HG03565 (cell line): Measurements from ENCODE around the gene UBR2.
"Not testable (repeated sequence)": the region's sequence is repeated elsewhere in the genome, so short reads cannot be mapped to it uniquely, and the experiment has no call there.

Source experiments
- ATAC-seq: cut with Tn5 transposase; IDR thresholded peaks from one replicate; pipeline ENCODE4 v1.9.1; 2021; ENCODE audit warnings: mild to moderate bottlenecking, moderate library complexity; ENCODE audit not compliant: unreplicated experiment

The UBR2 gene

DNA sequence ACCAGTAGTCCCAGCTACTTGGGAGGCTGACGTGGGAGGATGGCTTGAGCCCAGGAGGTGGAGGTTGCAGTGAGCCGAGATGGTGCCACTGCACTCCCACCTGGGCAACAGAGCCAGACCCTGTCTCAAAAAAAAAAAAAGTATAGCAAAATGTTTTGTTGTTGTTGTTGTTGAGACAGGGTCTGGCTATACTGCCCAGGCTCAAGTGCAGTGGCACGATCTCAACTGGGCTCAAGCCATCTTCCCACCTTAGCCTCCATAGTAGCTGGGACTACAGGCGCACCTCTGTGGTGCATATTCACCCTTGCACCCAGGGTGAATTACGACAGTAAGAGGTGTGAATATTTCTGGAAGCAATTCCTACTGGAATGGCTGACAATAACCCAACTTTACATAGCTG, 11.4 kb upstream of the UBR2 start:
- no peak for ATAC-seq

GRCh38 chr6:42555477-42556457, 8.1 kb upstream of the UBR2 start:
- ATAC-seq = no peak

DNA sequence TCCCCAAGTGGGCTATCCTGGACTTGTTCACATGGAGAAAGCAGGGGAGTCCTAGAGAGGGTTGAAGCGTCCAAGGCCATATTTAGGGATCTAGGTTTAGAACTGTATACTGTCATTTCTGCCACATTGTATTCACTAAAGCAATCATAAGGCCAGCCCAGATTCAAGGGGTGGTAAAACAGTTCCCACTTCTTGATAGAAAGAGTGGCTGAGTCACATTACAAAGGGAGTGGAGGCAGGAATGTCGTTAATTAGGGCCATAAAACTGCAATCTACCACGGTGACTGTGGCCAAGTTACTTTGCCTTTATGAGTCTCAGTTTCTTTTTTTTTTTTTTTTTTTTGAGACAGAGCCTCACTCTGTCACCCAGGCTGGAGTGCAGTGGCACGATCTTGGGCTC, 7.4 kb upstream of the UBR2 start:
- ATAC-seq = no peak

DNA sequence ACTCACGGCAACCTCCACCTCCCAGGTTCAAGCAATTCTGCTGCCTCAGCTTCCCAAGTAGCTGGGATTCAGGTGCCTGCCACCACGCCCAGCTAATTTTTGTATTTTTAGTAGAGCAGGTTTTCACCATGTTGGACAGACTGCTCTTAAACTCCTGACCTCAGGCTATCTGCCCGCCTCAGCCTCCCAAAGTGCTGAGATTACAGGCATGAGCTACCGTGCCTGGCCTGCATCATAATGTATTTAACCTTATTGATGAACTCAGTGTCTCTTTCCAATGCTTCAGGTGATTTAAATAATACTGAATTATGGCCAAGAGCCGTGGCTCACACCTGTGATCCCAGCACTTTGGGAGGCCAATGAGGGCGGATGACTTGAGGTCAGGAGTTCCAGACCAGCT, 4.6 kb upstream of the UBR2 start:
- ATAC-seq = not testable (repeated sequence)

DNA sequence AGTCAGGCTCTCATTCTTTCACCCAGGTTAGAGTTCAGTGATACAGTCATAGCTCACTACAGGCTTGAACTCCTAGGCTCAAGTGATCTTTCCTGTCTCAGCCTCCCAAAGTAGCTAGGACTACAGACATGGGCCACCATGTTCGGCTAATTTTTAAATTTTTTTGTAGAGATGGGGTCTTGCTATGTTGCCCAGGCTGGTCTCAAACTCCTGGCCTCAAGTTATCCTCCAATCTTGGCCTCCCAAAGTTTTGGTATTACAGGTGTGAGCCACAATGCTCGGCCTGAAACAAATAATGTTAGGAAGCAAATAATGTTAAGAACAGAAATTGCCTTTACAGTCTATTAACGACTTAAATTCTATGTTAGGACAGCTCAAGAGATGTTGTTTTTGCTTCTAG, 1.8 kb upstream of the UBR2 start:
- ATAC-seq = no peak

- no peak for ATAC-seq
Measured at GRCh38 chr6:42562788-42563405, 932 bp upstream of the UBR2 start.

- no peak for ATAC-seq
Measured at GRCh38 chr6:42564506-42564825, 637 bp downstream of the UBR2 start.

DNA sequence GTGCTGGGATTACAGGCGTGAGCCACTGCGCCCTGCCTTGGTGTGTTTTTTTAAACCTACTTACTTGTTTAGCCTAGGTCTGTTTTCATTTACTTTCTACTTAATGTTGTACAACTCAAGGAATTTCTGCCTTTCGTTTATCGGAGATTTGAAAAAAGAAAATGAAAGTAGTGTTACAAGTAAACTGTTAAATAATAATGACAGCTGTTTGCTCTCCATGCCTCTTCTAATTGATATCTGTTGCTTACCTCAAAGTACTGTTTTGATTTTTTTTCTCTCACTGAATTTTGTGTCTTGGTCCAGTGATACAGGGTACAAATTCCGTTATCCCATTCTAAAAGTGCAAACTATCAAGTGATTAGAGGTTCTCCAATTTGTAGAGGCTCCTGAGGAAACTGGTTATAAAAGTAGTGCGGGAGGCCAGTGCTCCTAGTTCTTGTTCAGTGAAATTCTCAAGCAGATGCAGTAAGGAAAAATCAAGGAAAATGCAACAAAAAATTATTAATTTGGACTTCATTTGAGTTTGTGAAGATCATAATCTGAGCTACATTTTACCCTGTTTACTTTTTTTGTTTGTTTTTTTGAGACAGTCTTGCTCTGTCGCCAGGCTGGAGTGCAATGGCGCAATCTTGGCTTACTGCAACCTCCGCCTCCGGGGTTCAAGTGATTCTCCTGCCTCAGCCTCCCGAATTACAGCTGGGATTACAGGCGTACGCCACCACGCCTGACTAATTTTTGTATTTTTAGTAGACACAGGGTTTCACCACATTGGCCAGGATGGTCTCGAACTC, 2.2 kb downstream of the UBR2 start:
- no peak for ATAC-seq

DNA sequence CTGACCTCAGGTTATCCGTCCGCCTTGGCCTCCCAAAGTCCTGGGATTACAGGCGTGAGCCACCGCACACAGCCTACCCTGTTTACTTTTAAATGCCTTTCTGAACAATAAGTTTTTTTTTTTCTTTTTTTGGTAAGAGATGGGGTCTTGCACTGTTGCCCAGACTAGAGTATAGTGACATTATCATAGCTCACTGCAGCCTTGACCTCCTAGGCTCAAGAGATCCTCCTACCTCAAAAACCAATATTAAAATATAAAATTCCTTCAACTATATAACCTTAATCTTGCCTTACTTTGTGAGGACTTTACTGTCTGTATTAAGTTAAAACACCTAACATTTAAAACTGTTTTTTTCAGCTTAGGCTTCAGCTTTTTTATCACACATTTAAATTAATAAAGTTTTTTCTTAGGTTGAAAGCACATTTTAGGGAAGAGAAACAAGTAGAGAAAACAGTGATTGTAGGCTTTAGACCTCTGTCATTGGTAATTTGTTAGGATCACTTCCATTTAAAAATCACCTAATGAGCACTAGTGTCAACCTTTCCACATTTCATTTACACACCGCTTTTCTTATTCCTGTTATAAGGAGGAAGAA, 2.9 kb downstream of the UBR2 start:
- no peak for ATAC-seq

GRCh38 chr6:42567237-42567636, 3.4 kb downstream of the UBR2 start:
- not testable (repeated sequence) for ATAC-seq

DNA sequence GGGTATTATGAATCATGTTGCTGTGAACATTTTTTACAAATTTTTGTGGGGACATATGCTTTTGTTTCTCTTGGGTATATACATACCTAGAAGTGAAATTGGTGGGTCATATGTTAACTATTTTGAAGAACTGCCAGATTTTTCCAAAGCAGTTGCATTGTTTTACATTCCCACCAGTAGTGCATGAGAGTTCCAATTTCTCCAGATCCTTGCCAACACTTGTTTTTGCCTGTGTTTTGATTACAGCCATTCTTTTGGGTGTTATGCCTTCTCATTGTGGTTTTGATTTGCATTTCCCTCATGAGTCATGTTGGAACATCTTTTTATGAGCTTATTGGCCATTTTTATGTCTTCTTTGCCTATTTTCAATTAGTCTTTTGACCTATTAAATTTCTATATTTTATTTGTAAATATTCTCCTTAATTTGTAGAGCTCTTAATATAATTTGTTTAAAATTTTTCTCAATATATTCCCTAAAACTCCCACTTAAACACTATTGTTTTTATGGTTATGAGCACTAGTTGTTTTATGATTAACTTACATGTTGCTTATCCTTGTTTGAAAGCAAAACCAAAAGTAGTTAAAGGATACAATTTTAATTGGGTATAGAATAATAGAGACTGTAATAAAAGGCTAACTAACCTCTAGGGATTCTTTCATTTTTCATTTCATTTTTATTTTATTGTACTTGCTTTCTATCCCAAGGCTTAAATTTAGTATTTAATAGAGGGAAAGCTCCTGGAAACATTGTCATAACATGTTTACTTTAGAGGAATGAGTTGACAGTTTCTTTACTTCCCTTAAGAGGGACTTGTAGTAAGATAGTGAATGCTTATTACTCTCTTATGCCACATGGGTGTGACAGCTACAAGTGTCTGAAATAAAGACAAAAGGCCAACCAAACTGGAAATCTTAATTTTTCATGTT, 5.5 kb downstream of the UBR2 start:
- ATAC-seq = no peak

GRCh38 chr6:42571611-42572342, 7.9 kb downstream of the UBR2 start:
- peak; percentile 19 for ATAC-seq

DNA sequence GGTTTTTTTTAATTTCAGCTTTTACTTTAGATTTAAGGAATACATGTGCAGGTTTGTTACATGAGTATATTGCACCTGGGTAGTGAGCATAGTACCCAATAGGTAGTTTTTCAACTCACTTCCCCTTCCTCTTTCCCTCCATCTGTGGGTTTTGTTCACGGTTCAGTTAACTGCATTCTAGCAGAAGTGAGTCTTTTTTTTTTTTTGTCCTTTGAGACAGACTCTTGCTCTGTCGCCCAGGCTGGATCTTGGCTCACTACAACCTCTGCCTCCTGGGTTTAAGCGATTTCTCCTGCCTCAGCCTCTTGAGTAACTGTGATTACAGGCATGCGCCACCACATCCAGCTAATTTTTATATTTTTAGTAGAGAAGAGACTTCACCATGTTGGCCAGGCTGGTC, 8.7 kb downstream of the UBR2 start:
- peak; percentile 77 for ATAC-seq

DNA sequence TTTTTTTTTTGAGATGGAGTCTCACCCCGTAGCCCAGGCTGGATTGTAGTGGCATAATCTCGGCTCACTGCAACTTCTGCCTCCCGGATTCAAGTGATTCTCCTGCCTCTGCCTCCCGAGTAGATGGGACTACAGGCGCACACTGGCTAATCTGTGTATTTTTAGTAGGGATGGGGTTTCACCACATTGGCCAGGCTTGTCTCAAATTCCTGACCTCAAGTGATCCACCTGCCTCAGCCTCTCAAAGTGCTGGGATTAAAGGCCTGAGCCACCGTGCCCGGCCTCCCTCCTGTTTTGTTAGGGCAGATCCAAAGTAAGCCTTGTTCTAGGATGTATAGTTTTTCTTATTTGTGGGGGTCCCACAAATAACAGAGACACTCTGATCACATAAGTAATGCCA, 12.7 kb downstream of the UBR2 start:
- not testable (repeated sequence) for ATAC-seq

GRCh38 chr6:42598300-42598699, 34.5 kb downstream of the UBR2 start:
- ATAC-seq = no peak

- ATAC-seq = no peak
Measured at GRCh38 chr6:42599558-42599957, 35.7 kb downstream of the UBR2 start.

DNA sequence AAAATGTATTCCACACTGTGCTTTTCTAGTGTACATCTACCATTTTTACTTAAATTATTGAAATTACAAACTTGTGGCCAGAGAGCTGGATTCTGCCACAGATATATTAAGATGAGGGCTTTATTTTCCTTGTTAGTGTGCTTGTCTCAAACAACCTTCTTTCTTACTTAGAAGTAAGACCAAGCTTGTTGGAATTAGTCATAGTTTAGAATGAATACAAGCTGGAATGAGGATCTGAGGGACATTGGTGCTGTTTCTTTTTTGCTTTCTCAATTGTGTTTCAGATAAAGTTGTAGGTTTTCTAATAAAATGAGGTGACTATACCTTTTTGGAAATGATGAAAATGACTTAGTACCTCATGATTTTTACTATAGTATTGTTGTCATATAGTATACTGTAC, 40.3 kb downstream of the UBR2 start:
- no peak for ATAC-seq

DNA sequence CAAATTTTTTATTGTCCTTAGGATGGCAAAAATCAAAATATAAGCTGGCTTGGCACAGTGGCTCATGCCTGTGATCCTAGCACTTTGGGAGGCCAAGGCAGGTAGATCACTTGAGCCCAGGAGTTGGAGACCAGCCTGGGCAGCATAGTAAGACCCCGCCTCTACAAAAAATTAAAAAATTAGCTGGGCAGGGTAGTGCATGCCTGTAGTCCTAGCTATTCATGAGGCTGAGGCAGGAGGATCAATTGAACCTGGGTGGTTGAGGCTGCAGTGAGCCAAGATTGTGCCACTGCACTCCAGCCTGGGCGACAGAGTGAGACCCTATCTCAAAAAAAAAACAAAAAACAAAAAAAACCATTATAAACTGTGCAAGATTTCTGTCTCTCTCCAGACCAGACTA, 40.9 kb downstream of the UBR2 start:
- ATAC-seq = not testable (repeated sequence)

DNA sequence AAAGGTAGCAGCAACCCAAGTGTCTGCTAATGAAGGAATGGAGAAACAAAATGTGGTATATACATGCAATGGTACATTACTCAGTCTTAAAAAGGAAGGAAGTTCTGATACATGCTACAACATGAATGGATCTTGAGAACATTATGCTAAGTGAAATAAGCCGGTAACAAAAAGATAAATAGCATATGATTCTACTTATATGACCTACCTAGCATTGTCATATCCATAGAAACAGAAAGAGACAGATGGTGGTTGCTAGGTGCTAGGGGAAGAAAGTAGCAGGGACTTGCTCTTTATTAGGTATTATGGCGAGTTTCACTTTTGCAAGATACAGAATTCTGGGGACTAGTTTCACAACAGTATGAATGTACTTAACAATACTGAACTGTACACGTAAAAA, 46.6 kb downstream of the UBR2 start:
- ATAC-seq = no peak

- no peak for ATAC-seq
Measured at GRCh38 chr6:42615518-42615917, 51.7 kb downstream of the UBR2 start.
